Gastrocnemius medialis (tissue), 4 donors: ENCODE measurements around the gene SRGN.

Source experiments
- CTCF ChIP-seq, 5 experiments: fragments of 450-650 bp in 3 of 5; fragments of 200-600 bp in 2 of 5; sonication (generic) in 2 of 5; IDR thresholded peaks in 4 of 5; conservative IDR thresholded peaks in 1 of 5; 1 replicate in 4 of 5; 2 replicates in 1 of 5; pipeline ENCODE4 v1.5.1; 2016 to 2019; ENCODE audit warnings: antibody characterized with exemption in 5 of 5, mild to moderate bottlenecking in 3 of 5, moderate library complexity in 3 of 5
- POLR2A ChIP-seq, 2 donors: fragments of 450-650 bp; IDR thresholded peaks; one replicate each; pipeline ENCODE4 v1.6.1; 2017; ENCODE audit warnings: antibody characterized with exemption in 2 of 2, mild to moderate bottlenecking in 2 of 2, moderate library complexity in 2 of 2

- TF ChIP-seq CTCF (IDR thresholded peaks at IDR 0.05 in 4 of 5, conservative IDR thresholded peaks at IDR 0.05 in 1 of 5) (no peak), POLR2A (IDR thresholded peaks at IDR 0.05) (no peak)
Measured at GRCh38 chr10:69047111-69047832, 40.6 kb upstream of the SRGN start.
